Hepatocyte (in vitro differentiated cells): ENCODE results near the gene JAG2.

Experiments used
- CTCF ChIP-seq: fragments of 200-600 bp; sonication (generic); IDR thresholded peaks from 2 replicates; pipeline ENCODE4 v1.5.1; 2016; ENCODE audit warnings: antibody characterized with exemption, mild to moderate bottlenecking; ENCODE audit not compliant: poor library complexity
- EZH2 ChIP-seq: fragments of 200-600 bp; sonication (generic); IDR thresholded peaks from 2 replicates; pipeline ENCODE4 v1.6.1; 2016; ENCODE audit warnings: antibody characterized with exemption, mild to moderate bottlenecking, borderline replicate concordance
- EZH2phosphoT487 ChIP-seq: fragments of 200-600 bp; sonication (generic); IDR thresholded peaks from one replicate; pipeline ENCODE4 v1.6.1; 2018; ENCODE audit warnings: antibody characterized with exemption, mild to moderate bottlenecking, low read depth, moderate library complexity; ENCODE audit not compliant: unreplicated experiment, severe bottlenecking

DNA sequence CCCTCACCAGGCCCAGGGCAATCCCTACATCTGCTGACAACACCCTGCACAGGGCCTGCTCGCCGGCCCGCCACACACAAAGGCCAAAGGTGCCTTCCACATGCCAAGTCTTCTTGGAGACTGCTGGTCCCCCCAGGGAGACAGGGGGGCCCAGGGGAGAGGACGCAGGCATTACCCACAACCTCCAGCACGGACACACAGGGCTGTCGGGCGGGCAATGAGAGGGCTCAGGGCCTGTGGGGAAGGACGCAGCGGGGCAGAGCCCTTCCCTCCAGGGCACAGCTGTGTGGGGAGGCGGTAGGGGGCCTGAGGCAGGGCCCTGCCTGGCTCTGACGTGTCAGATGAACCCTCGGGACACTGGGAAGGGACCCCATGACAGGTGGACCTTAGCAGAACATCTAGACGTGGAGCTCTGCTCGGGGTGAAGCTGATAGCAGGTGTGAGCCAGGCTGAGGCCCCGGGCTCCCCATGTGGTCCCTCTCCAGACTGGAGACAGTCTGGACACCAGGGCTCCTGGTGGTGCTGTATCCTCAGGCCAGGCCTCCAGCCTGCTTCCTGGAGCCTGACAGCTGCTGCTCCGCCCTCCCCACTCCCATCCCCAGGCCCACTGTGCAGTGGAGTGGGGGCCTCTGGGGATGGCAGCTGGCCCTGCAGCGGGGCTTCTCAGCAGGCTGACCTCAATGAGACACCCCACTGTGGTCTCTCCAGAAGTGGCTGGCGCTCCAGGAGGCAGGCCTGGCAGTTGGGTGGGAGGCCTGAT is 44.1 kb upstream of the JAG2 start:
- no peak for TF ChIP-seq CTCF
- no peak for TF ChIP-seq EZH2
- no peak for TF ChIP-seq EZH2phosphoT487
